Fibroblast of lung (primary cell): ENCODE results near the gene COL6A2.

ENCODE experiments used
- EZH2 ChIP-seq: IDR thresholded peaks from 2 replicates; pipeline ENCODE4 v1.5.1; 2012; ENCODE audit warnings: low read length, control low read depth, mild to moderate bottlenecking; ENCODE audit errors: missing control alignments
- TF ChIP-seq, protein P1 (sequence below), 2 donors: IDR thresholded peaks in 1 of 2; conservative IDR thresholded peaks in 1 of 2; 1 replicate in 1 of 2; 2 replicates in 1 of 2; pipeline ENCODE4 v1.5.1; 2011 to 2012; ENCODE audit warnings: low read length in 2 of 2, control low read depth in 1 of 2, inconsistent platforms in 1 of 2, low read depth in 1 of 2, mild to moderate bottlenecking in 1 of 2

DNA sequence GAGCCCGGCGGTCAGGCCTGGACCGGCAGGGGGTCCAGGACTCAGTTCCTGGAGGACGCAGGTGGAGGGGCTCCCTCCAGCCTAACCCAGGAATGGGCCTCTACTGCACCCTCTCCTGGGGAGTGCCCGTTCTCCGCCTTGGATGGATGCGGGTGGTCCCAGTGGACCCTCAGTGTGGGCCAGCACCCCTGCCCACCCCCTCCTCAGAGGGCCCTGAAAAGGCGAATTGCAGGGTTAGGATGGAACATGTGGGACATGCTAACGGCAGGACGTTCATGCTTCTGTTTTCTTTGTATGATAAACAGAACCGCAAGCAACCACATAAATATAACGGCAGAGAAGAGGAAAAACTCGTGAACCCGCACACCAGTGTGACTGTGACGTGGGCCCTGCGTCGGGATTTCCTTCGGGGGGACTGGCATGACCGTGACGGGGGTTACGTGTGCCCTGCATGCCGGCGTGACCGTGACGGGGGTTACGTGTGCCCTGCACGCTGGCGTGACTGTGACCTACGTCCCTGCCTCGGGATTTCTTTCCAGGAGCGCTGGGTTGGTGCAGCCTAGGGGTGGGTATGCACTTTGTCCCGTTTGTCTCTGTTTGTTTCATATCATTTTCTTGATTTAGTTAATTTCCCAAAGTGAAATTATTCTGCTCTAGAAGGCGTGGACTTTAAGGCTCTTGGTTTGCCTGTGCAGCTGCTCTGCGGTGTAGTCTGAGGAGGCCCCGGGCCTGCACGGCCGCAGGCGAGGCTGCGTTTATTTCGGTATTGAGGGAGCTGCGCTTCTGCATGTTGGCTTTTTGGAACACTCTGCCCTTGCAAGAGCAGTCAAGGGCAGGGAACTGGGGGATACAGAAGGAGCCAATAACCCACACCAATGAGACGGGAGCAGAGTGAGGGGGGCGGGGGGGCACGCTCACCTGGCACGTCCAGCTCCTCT is 54.3 kb downstream of the COL6A2 start:
- TF ChIP-seq, protein P1, sequence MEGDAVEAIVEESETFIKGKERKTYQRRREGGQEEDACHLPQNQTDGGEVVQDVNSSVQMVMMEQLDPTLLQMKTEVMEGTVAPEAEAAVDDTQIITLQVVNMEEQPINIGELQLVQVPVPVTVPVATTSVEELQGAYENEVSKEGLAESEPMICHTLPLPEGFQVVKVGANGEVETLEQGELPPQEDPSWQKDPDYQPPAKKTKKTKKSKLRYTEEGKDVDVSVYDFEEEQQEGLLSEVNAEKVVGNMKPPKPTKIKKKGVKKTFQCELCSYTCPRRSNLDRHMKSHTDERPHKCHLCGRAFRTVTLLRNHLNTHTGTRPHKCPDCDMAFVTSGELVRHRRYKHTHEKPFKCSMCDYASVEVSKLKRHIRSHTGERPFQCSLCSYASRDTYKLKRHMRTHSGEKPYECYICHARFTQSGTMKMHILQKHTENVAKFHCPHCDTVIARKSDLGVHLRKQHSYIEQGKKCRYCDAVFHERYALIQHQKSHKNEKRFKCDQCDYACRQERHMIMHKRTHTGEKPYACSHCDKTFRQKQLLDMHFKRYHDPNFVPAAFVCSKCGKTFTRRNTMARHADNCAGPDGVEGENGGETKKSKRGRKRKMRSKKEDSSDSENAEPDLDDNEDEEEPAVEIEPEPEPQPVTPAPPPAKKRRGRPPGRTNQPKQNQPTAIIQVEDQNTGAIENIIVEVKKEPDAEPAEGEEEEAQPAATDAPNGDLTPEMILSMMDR (conservative IDR thresholded peaks at IDR 0.05 in 1 of 2, IDR thresholded peaks at IDR 0.05 in 1 of 2; ENCODE audit: low read depth in 1 of 2, low read length in 2 of 2): no peak
- no peak for TF ChIP-seq EZH2
